ENCODE results near the gene GAPVD1. TPM values are rescaled to one million over a fixed set of nuclear protein-coding genes. Genes with fewer than 3 reads are reported as not detected.

The GAPVD1 gene
- total RNA-seq, 1 experiment from 2014 or later: 39.5 TPM

GRCh38 chr9:125323615-125324014 lies 62.0 kb downstream of the GAPVD1 start:
- no peaks in the 10 kb centered on the region for H3K79me2 ChIP-seq (ENCODE audit: insufficient read depth, low read length)
- H3K14ac ChIP-seq (ENCODE audit: insufficient read depth, low read length): no peak overlapping the region
- H3K9ac ChIP-seq (ENCODE audit: extremely low read depth, insufficient read length, low read length): no peak overlapping the region
- H3K18ac ChIP-seq (ENCODE audit: insufficient read length, low read depth, low read length): no peak overlapping the region
- H3T11ph ChIP-seq (ENCODE audit: low read length): no peak overlapping the region
- H3K23ac ChIP-seq (ENCODE audit: insufficient read length, low read depth, low read length): no peak overlapping the region
- H3K27ac Mint-ChIP-seq: no peak overlapping the region
- no peak overlapping the region for H3K4me3 Mint-ChIP-seq
- H2AK5ac ChIP-seq (ENCODE audit: insufficient read length, low read length): no peak overlapping the region
- no peaks in the 10 kb centered on the region for H3K9me3 Mint-ChIP-seq
- no peaks in the 10 kb centered on the region; the same call in 1 of the 2 replicates for H3K4me1 ChIP-seq (ENCODE audit: insufficient read depth, low read length)
- H2AFZ ChIP-seq (ENCODE audit: low read length): no peak overlapping the region
- no peaks in the 10 kb centered on the region for H3K27me3 ChIP-seq (ENCODE audit: insufficient read depth, low read length)
- H2BK20ac ChIP-seq (ENCODE audit: low read depth, low read length, poor library complexity, severe bottlenecking): no peak overlapping the region
- no peak overlapping the region for H2BK15ac ChIP-seq (ENCODE audit: low read depth, low read length)
- H2BK120ac ChIP-seq (ENCODE audit: low read depth, low read length, poor library complexity, severe bottlenecking): no peak overlapping the region
- H3K27ac ChIP-seq (ENCODE audit: insufficient read length, low read depth, low read length): no peak overlapping the region
- TF ChIP-seq CTCF (conservative IDR thresholded peaks at IDR 0.05): no peak
- H3K36me3 Mint-ChIP-seq (ENCODE audit: insufficient read depth in 1 of 3, low read depth in 3 of 3): peaks cover 9 to 50% (median 45%) of the 10 kb centered on the region in 3 experiments; a peak in 6 of 7 replicates
- no peak overlapping the region for H4K5ac ChIP-seq (ENCODE audit: insufficient read length, low read depth, low read length)
- no peaks in the 10 kb centered on the region for H3K9me3 ChIP-seq (ENCODE audit: control insufficient read depth, low read depth, low read length)
- no peak for DNase-seq
- no peak overlapping the region for H2BK12ac ChIP-seq (ENCODE audit: insufficient read length, low read depth, low read length)
- no peak overlapping the region for H2BK5ac ChIP-seq (ENCODE audit: insufficient read length, low read length)
- H3K4ac ChIP-seq (ENCODE audit: low read depth, low read length): no peak overlapping the region
- no peak overlapping the region for H4K91ac ChIP-seq (ENCODE audit: insufficient read length, low read depth, low read length)
- no CpG with 5 or more reads among the region's 1 CpG for WGBS (ENCODE audit: extremely low coverage, insufficient read length, low lambda C conversion rate)
- H4K8ac ChIP-seq (replicated peaks; ENCODE audit: insufficient read length, low read depth, low read length): no peak overlapping the region
- H3K56ac ChIP-seq (ENCODE audit: insufficient read length, low read depth, low read length): no peak overlapping the region
- no peaks in the 10 kb centered on the region for H3K79me1 ChIP-seq (ENCODE audit: insufficient read depth, low read depth, low read length, poor library complexity, severe bottlenecking)
- no peaks in the 10 kb centered on the region for H3K4me1 Mint-ChIP-seq
- no peaks in the 10 kb centered on the region for H3K27me3 Mint-ChIP-seq (ENCODE audit: low read depth)
- H4K20me1 ChIP-seq (ENCODE audit: control insufficient read depth, insufficient read depth, insufficient read length): no peaks in the 10 kb centered on the region
- H3K23me2 ChIP-seq (ENCODE audit: insufficient read length, low read depth, low read length, poor library complexity, severe bottlenecking): no peaks in the 10 kb centered on the region
- H3K4me2 ChIP-seq (ENCODE audit: insufficient read depth, insufficient read length, low read length): no peak overlapping the region

Data from H9 (cell line).